Liver (tissue), 9 donors: ENCODE measurements around the gene CD82. TPM values are rescaled to one million over a fixed set of nuclear protein-coding genes. Genes with fewer than 3 reads are reported as not detected.

Experiments used
- DNase-seq: peaks from one replicate; pipeline ENCODE4 v3.0.0-alpha.2; 2017; ENCODE audit warnings: low spot score
- H3K27ac ChIP-seq, 2 donors: one replicate each; pipeline ENCODE4 v1.7.0; 2013; ENCODE audit warnings: inconsistent platforms in 2 of 2, low read length in 2 of 2, control low read depth in 1 of 2, low read depth in 1 of 2, mild to moderate bottlenecking in 1 of 2
- H3K27me3 ChIP-seq, 4 donors: one replicate each; pipeline versions ENCODE4 v1.6.1 to v1.7.0; 2013; ENCODE audit warnings: low read length in 3 of 4, inconsistent platforms in 1 of 4, mild to moderate bottlenecking in 1 of 4, moderate library complexity in 1 of 4; ENCODE audit not compliant: control insufficient read depth in 4 of 4, insufficient read depth in 4 of 4
- H3K36me3 ChIP-seq, 4 donors: one replicate each; pipeline versions ENCODE4 v1.6.1 to v1.7.0; 2013; ENCODE audit warnings: low read length in 3 of 4, mild to moderate bottlenecking in 3 of 4, low read depth in 1 of 4, moderate library complexity in 1 of 4; ENCODE audit not compliant: control insufficient read depth in 4 of 4, insufficient read depth in 3 of 4
- H3K4me1 ChIP-seq, 4 donors: one replicate each; pipeline versions ENCODE4 v1.6.1 to v1.7.0; 2013; ENCODE audit warnings: low read length in 3 of 4, mild to moderate bottlenecking in 3 of 4, moderate library complexity in 1 of 4; ENCODE audit not compliant: control insufficient read depth in 4 of 4, insufficient read depth in 4 of 4
- H3K4me3 ChIP-seq, 3 donors: one replicate each; pipeline versions ENCODE4 v1.6.1 to v1.7.0; 2013; ENCODE audit warnings: low read length in 3 of 3, control low read depth in 1 of 3, low read depth in 1 of 3, mild to moderate bottlenecking in 1 of 3
- H3K9ac ChIP-seq, 2 donors: one replicate each; pipeline ENCODE4 v1.7.0; 2013; ENCODE audit warnings: low read length in 2 of 2, mild to moderate bottlenecking in 2 of 2, moderate library complexity in 2 of 2, control low read depth in 1 of 2, low read depth in 1 of 2
- H3K9me3 ChIP-seq, 4 donors: one replicate each; pipeline versions ENCODE4 v1.6.1 to v1.7.0; 2013; ENCODE audit warnings: low read length in 3 of 4; ENCODE audit not compliant: control insufficient read depth in 4 of 4
- ATF3 ChIP-seq: IDR thresholded peaks from 2 replicates; pipeline ENCODE4 v1.6.1; 2016; ENCODE audit warnings: antibody characterized with exemption
- CTCF ChIP-seq: fragments of 150-350 bp; IDR thresholded peaks from 2 replicates; pipeline ENCODE4 v1.5.1; 2017; ENCODE audit warnings: improper control_type of control experiment, low read depth, low read length; ENCODE audit not compliant: missing input control
- EGR1 ChIP-seq, 2 donors: IDR thresholded peaks; 2 replicates each; pipeline ENCODE4 v1.6.1; 2016 to 2018; ENCODE audit warnings: antibody characterized with exemption in 2 of 2, low read depth in 2 of 2
- FOXA1 ChIP-seq: IDR thresholded peaks from 2 replicates; pipeline ENCODE4 v1.6.1; 2016; ENCODE audit warnings: antibody characterized with exemption
- GABPA ChIP-seq, 2 donors: IDR thresholded peaks in 1 of 2; conservative IDR thresholded peaks in 1 of 2; 2 replicates each; pipeline ENCODE4 v1.6.1; 2016; ENCODE audit warnings: antibody characterized with exemption in 2 of 2, mild to moderate bottlenecking in 1 of 2, moderate library complexity in 1 of 2
- HNF4A ChIP-seq, 2 donors: conservative IDR thresholded peaks; 2 replicates each; pipeline ENCODE4 v1.6.1; 2016; ENCODE audit warnings: antibody characterized with exemption in 2 of 2, mild to moderate bottlenecking in 2 of 2
- HNF4G ChIP-seq: IDR thresholded peaks from 2 replicates; pipeline ENCODE4 v1.6.1; 2016; ENCODE audit warnings: antibody characterized with exemption
- NR2F2 ChIP-seq: IDR thresholded peaks from 2 replicates; pipeline ENCODE4 v1.6.1; 2016; ENCODE audit warnings: antibody characterized with exemption
- RAD21 ChIP-seq, 2 donors: IDR thresholded peaks; 2 replicates each; pipeline ENCODE4 v1.6.1; 2016; ENCODE audit warnings: antibody characterized with exemption in 2 of 2, mild to moderate bottlenecking in 2 of 2
- SP1 ChIP-seq: IDR thresholded peaks from 2 replicates; pipeline ENCODE4 v1.6.1; 2018; ENCODE audit warnings: antibody characterized with exemption, mild to moderate bottlenecking
- TAF1 ChIP-seq: conservative IDR thresholded peaks from 2 replicates; pipeline ENCODE4 v1.6.1; 2016; ENCODE audit warnings: antibody characterized with exemption, mild to moderate bottlenecking
- ZBTB33 ChIP-seq: IDR thresholded peaks from 2 replicates; pipeline ENCODE4 v1.6.1; 2016; ENCODE audit warnings: antibody characterized with exemption
- WGBS: extraction: QIAGEN DNeasy Blood & Tissue Kit; methylation state at CpG from one replicate; pipeline ENCODE4 v1.1.7; 2013; 5-methylcytosine and 5-hydroxymethylcytosine counted together
- polyA plus RNA-seq, 2 donors: library from polyadenylated mRNA; stranded (reverse) in 1 of 2; unstranded in 1 of 2; fragments of 200-250 nt in 1 of 2; fragments of >200 nt in 1 of 2; fragmentation: Nextera tagmentation in 1 of 2; extraction: Ambion mirVana in 1 of 2; gene quantifications; one replicate each; pipeline versions ENCODE4 v1.2.1 to v1.2.3, GENCODE V29; 2013 to 2015
- total RNA-seq, 2 donors: library from RNA; depleted of rRNA; stranded (reverse); fragments of >200 nt; gene quantifications; one replicate each; pipeline ENCODE4 v1.2.3, GENCODE V29; 2014
- donor health status: healthy.
- donor health status: healthy.
- donor health status: healthy.
- donor health status: healthy.
- donor health status: healthy.

The CD82 gene
- total and polyA plus RNA-seq, 4 donors: 27.4 to 82.6 (median 47.8) TPM

- Histone ChIP-seq H3K4me3 (no peak overlapping the region), H3K27me3 (no peaks in the 10 kb centered on the region), H3K9me3 (no peaks in the 10 kb centered on the region), H3K36me3 (no peaks in the 10 kb centered on the region), H3K4me1 (peaks cover 5 to 10% (median 9%) of the 10 kb centered on the region in 4 donors), H3K9ac (no peak overlapping the region), H3K27ac (no peak overlapping the region)
- 72% methylated on average over 4 of the region's 4 CpGs for WGBS
- TF ChIP-seq CTCF (no peak), NR2F2 (no peak), TAF1 (no peak), HNF4A (conservative IDR thresholded peaks at IDR 0.05) (no peak)
- DNase-seq: no peak
Observed at GRCh38 chr11:44627165-44627789, 61.8 kb downstream of the CD82 start.

- Histone ChIP-seq H3K27me3 (no peaks in the 10 kb centered on the region), H3K9me3 (no peaks in the 10 kb centered on the region), H3K9ac (no peak overlapping the region), H3K27ac (no peak overlapping the region), H3K4me3 (no peak overlapping the region), H3K36me3 (no peaks in the 10 kb centered on the region), H3K4me1 (peaks cover 5 to 10% (median 9%) of the 10 kb centered on the region in 4 donors)
- peak; percentile 63 for DNase-seq
- 31% methylated on average over 9 of the region's 9 CpGs for WGBS
- TF ChIP-seq FOXA1 (peak; percentile 18), RAD21 (IDR thresholded peaks at IDR 0.05) (no peak)
Observed at GRCh38 chr11:44627911-44628729, 62.7 kb downstream of the CD82 start.

- no peak for TF ChIP-seq GABPA (IDR thresholded peaks at IDR 0.05 in 1 of 2, conservative IDR thresholded peaks at IDR 0.05 in 1 of 2)
- TF ChIP-seq EGR1 (IDR thresholded peaks at IDR 0.05; ENCODE audit: low read depth in 2 of 2): no peak
- TF ChIP-seq SP1: no peak
- no peak for TF ChIP-seq HNF4G
- TF ChIP-seq ATF3: no peak
- no peak for TF ChIP-seq ZBTB33
- Histone ChIP-seq H3K9me3 (no peaks in the 10 kb centered on the region), H3K27me3 (no peaks in the 10 kb centered on the region), H3K4me3 (no peak overlapping the region), H3K36me3 (no peaks in the 10 kb centered on the region), H3K9ac (no peak overlapping the region), H3K27ac (no peak overlapping the region), H3K4me1 (peaks cover 5 to 10% (median 9%) of the 10 kb centered on the region in 4 donors)
- 91% methylated on average over 14 of the region's 14 CpGs for WGBS
- DNase-seq: peak; percentile 27
Observed at GRCh38 chr11:44628730-44629700, 63.6 kb downstream of the CD82 start.
